ENCODE results near the gene PRPS1L1.

Gene PRPS1L1

GRCh38 chr7:18004372-18004771, 23.3 kb downstream of the PRPS1L1 start:
- Histone ChIP-seq H3K36me3 (no peaks in the 10 kb centered on the region), H3K27ac (no peak overlapping the region), H3K27me3 (ENCODE audit: insufficient read depth, low read depth, severe bottlenecking) (no peaks in the 10 kb centered on the region), H3K4me3 (ENCODE audit: low read depth, low read length) (no peak overlapping the region), H3K9me3 (ENCODE audit: severe bottlenecking) (no peaks in the 10 kb centered on the region)
- no peak for TF ChIP-seq CTCF (IDR thresholded peaks at IDR 0.05; ENCODE audit: low read depth, low read length)
- no peak for DNase-seq

GRCh38 chr7:18003286-18003994, 24.2 kb downstream of the PRPS1L1 start:
- no peak for DNase-seq
- Histone ChIP-seq H3K27me3 (ENCODE audit: insufficient read depth, low read depth, severe bottlenecking) (no peaks in the 10 kb centered on the region), H3K4me3 (ENCODE audit: low read depth, low read length) (no peak overlapping the region), H3K36me3 (no peaks in the 10 kb centered on the region), H3K27ac (no peak overlapping the region), H3K9me3 (ENCODE audit: severe bottlenecking) (no peaks in the 10 kb centered on the region)
- no peak for TF ChIP-seq CTCF (IDR thresholded peaks at IDR 0.05; ENCODE audit: low read depth, low read length)

GRCh38 chr7:17998692-17999091, 29.0 kb downstream of the PRPS1L1 start:
- Histone ChIP-seq H3K27ac (no peak overlapping the region), H3K27me3 (ENCODE audit: insufficient read depth, low read depth, severe bottlenecking) (no peaks in the 10 kb centered on the region), H3K9me3 (ENCODE audit: severe bottlenecking) (no peaks in the 10 kb centered on the region), H3K4me3 (ENCODE audit: low read depth, low read length) (no peak overlapping the region), H3K36me3 (no peaks in the 10 kb centered on the region)
- no peak for DNase-seq
- TF ChIP-seq CTCF (IDR thresholded peaks at IDR 0.05; ENCODE audit: low read depth, low read length), result no peak

GRCh38 chr7:17996442-17997223, 31.0 kb downstream of the PRPS1L1 start:
- Histone ChIP-seq H3K27me3 (ENCODE audit: insufficient read depth, low read depth, severe bottlenecking) (no peaks in the 10 kb centered on the region), H3K4me3 (ENCODE audit: low read depth, low read length) (no peak overlapping the region), H3K9me3 (ENCODE audit: severe bottlenecking) (no peaks in the 10 kb centered on the region), H3K27ac (no peak overlapping the region), H3K36me3 (no peaks in the 10 kb centered on the region)
- DNase-seq, result no peak
- no peak for TF ChIP-seq CTCF (IDR thresholded peaks at IDR 0.05; ENCODE audit: low read depth, low read length)

- Histone ChIP-seq H3K9me3 (ENCODE audit: severe bottlenecking) (no peaks in the 10 kb centered on the region), H3K27ac (no peak overlapping the region), H3K4me3 (ENCODE audit: low read depth, low read length) (no peak overlapping the region), H3K36me3 (no peaks in the 10 kb centered on the region), H3K27me3 (ENCODE audit: insufficient read depth, low read depth, severe bottlenecking) (no peaks in the 10 kb centered on the region)
- DNase-seq, result no peak
- no peak for TF ChIP-seq CTCF (IDR thresholded peaks at IDR 0.05; ENCODE audit: low read depth, low read length)
Observed at GRCh38 chr7:17996040-17996439, 31.6 kb downstream of the PRPS1L1 start.
